HS-27A (cell line): ENCODE data around the gene RAB3C.
"Not testable (repeated sequence)": the region's sequence is repeated elsewhere in the genome, so short reads cannot be mapped to it uniquely, and the experiment has no call there.

Experiments used
- DNase-seq: peaks from one replicate; pipeline ENCODE4 v3.0.0-alpha.2; 2012; ENCODE audit warnings: low read depth, missing footprints

Gene RAB3C

GRCh38 chr5:58602889-58603288 is 20.0 kb downstream of the RAB3C start:
- DNase-seq, result not testable (repeated sequence)

GRCh38 chr5:58606064-58606463 is 23.2 kb downstream of the RAB3C start:
- DNase-seq, result no peak

DNA sequence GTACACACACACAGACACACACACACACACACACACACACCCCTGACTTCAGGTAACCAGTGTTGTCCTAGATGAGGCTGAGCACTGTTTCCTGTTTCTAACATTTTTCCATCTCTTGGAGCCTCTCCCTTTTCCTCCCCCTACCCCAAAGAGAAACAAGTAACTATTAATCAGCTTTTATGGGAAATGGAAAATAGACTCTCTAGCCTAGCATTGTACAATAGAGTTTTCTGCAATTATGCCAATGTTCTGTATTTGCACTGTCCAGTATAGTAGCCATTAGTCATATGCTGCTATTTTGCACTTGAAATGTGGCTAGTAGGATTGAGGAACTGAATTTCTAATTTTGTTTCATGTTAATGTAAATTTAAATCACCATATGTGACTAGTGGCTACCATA is 33.1 kb downstream of the RAB3C start:
- DNase-seq, result no peak

DNA sequence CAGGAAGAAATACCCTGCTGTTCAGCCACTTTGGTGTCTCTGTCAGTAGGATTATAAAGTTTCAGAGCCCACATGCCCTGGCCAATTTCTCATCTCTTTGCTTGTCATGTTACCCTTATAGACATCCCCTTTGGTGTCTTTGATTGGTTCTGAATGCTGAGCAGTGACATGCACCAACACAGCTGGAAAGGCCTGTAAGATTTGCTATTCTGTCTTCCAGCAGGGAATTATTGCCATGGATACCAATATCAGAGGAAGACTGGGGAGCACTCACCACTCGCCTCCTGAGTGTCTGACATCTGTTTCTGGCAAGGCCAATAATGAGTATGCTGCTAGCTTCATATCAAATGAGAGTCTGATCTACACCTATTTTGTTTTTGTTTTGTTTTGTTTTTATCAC is 34.4 kb downstream of the RAB3C start:
- DNase-seq, result no peak

DNA sequence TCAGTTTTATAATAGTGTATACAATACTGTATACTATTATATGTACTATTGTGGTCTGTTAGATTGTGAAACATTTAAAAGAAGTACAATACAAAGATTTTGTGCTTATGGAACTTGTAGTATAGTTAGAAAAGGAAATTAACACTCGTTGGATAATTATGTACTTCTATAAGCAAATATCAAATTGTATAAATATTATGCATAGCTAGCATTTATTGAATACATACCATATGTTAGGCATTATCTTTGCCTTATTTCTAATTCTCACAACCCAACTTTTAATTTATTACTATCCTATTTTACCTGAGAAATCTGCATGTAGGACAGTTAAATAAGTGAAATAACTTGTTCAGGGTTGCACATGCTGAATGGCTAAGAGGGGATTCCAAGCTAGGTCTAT is 37.5 kb downstream of the RAB3C start:
- DNase-seq, result no peak

DNA sequence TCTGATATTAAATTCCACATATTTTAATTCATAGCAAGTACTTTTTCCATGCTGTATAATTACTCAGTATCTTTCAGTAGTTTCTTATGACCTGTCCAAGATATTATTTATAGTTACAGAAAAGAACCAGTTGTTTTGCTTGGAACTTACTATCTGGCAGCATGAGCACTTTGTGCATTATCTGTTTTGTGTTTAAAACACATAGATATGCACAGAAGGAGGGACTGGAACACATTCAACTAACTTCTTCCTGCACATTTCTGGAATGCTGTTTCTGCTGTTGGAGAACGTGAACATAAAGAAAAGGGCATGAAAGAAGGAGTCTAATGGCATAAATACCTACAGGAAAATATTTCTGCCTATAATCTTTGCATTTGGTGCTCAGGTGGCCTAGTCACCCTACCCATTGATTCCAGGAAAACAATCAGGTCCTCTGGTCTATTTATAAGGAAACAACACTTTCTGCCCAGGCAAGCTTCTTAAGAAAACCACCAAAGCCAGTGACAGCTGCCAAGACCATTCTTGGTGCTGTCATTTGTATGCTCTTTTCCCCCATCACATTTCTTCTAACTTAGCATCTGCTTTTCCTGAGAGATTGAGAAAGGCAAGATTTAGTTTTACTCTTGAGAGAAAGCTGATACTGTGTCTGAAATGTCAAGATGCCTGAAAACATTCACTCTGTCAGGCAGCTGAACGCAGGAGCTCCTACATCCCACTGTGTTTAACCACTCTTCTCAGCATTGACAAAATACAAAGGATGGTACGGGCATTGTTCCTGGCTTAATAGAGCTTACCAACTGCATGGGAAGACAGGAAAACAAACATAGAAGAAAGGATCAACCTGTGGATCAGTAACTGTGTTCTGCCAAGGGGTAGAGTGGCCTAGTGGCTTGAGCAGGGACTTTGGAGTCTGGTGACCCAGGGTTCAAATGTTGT is 40.3 kb downstream of the RAB3C start:
- DNase-seq, result no peak

GRCh38 chr5:58628626-58629025 is 45.8 kb downstream of the RAB3C start:
- DNase-seq, result no peak

DNA sequence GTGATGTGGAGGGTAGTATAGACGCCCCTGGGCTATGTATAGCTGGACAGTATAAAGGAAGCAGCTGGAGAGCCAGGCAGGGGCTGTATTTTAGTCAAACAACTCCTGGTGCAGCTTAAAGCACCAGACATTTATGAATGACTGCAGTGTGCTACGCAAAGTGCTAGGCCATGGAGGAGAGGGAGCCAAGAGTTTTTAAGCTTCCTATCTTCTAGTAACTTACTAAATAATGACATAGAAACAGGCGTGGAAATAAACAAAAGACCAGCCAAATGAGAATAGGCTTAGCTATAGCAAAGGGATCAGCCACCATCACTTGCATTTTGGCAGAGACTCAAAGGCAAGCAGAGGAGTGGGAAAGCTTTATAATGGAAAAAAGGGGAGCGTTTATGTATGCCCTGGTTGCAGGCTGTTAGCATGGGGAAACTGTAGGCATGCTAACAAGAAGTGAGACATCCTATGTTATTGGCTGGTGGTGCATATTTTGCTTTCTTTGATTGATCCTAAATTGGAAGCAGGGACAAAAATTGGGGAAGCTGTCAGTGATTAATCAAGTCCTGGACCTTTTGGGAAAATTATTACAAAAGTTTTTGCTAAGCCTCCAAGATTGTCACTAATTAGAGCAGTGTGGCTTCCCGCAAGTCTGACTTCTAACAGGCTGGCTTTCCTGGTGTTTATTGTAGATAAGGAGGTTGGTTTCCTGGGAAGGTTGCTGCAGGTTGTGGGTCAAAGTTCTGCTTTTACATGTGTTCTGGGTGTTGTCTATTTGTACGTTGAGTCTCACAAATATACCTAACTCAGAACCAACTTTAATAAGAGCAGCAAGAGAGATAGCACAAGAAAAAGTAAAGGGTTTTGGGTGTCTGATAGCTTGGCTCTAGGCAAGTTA is 46.6 kb downstream of the RAB3C start:
- no peak for DNase-seq

DNA sequence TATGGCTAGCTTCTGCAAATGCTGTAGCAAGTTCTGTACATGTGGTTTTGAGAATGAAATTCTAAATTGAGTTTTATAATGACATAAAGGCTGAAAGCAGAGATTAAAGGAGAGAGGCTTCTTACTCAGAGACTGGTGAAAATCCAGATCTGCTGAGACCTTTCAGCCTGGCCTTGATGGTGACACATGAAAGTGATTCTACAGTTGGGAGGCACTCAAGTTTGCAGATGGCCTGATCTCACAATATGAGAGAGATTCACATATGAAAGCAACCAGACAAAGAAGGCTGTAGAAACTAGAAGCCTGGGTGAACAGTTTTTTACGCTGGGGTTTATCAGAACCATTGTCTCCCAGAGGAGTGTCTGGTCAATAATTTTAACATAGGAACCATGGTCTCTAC is 49.0 kb downstream of the RAB3C start:
- no peak for DNase-seq

GRCh38 chr5:58635416-58635815 is 52.5 kb downstream of the RAB3C start:
- DNase-seq, result no peak

GRCh38 chr5:58640011-58640410 is 57.1 kb downstream of the RAB3C start:
- no peak for DNase-seq

- DNase-seq, result no peak
Measured at GRCh38 chr5:58641533-58641932, 58.7 kb downstream of the RAB3C start.

DNA sequence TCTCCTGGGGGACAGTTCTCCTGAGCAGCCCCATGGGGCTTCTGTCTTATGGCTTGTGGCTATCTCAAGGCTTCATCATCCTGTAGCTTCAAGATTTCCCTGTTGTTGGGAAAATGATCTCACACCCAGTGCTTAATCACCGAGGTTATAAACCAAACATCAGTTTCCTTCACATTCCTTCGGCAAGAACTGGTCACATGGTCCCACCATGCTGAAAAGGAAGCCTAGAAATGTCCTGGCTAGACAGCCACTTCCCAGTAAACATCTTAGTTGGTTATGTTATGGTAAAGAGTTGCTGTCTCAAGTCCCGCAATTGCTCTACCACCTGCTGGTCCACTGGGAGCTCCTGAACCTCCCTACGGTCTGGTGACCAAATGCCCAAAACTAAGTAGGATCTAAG is 66.0 kb downstream of the RAB3C start:
- no peak for DNase-seq

- no peak for DNase-seq
Measured at GRCh38 chr5:58649716-58650115, 66.8 kb downstream of the RAB3C start.

DNA sequence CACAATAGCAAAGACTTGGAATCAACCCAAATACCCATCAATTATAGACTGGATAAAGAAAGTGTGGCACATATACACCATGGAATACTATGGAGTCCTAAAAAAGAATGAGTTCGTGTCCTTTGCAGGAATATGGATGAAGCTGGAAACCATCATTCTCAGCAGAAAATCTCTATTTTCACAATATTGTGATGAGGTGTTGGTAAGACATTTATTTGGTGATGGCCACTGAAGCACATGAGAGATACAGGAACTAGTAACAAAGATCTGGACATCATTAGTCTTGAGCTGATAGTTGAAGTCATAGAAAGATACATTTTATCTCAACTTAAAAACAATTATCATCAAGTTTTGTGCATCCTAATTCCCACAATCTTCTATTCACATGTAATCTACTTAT is 70.6 kb downstream of the RAB3C start:
- no peak for DNase-seq

GRCh38 chr5:58666141-58666540 is 83.3 kb downstream of the RAB3C start:
- no peak for DNase-seq

GRCh38 chr5:58666598-58667581 is 84.0 kb downstream of the RAB3C start:
- DNase-seq, result no peak

DNA sequence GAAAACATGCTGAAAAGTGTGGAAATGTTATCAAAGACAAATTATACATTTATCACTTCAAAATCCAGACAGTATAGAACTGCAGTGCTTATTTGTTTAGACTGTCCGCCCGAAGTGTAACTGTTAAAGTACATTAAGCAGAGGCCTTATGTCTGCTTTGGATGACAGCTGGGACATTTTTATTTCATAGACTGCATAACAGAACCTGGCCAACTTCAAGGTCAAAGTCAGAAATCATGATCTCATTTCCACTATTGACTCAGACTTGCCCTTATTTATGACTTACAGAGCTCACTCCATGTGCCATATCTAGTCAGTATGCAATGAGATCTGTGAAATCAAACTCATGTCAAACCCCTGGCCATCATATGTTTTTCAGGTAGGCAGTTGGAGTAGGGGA is 87.7 kb downstream of the RAB3C start:
- no peak for DNase-seq

GRCh38 chr5:58671155-58671554 is 88.3 kb downstream of the RAB3C start:
- DNase-seq, result no peak

DNA sequence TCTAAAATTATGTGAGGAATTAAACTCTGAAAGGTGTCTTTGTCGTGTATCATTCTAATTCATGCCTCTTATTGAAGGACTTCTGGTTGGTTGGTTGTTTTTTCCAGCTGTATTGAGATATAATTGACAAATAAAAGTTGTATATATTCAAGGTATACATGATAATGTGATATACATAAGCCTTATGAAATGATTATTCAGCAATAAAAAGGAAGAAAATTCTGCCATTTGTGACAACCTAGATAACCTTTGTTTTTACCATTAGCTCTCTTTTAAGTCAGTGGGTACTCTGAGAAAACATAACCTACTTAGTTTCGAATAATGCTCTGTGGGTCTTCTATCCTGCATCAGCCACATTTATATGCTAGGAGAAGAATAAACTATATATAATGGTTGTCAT is 89.6 kb downstream of the RAB3C start:
- DNase-seq, result no peak

DNA sequence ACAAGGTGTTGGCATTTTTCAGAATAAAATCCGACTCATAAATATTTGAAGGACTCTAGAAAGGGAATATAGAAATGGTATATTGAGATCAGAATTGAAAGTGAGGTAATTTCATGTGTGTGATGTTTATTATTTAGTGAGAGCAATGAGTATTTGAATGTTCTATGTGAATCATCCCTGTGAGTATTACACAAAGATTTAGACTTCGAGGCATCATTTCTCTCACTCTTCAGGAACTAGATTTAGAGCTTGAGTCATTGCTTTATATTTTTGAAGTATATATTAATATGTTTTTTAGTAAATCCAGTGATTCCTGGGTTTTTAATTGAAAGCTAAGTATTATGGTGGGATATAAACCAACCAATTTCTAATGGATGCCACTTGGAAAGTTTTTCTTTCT is 91.2 kb downstream of the RAB3C start:
- DNase-seq, result no peak

GRCh38 chr5:58674711-58675110 is 91.8 kb downstream of the RAB3C start:
- DNase-seq, result no peak
